ENCODE data around the gene ANGPTL8.

ANGPTL8 gene

DNA sequence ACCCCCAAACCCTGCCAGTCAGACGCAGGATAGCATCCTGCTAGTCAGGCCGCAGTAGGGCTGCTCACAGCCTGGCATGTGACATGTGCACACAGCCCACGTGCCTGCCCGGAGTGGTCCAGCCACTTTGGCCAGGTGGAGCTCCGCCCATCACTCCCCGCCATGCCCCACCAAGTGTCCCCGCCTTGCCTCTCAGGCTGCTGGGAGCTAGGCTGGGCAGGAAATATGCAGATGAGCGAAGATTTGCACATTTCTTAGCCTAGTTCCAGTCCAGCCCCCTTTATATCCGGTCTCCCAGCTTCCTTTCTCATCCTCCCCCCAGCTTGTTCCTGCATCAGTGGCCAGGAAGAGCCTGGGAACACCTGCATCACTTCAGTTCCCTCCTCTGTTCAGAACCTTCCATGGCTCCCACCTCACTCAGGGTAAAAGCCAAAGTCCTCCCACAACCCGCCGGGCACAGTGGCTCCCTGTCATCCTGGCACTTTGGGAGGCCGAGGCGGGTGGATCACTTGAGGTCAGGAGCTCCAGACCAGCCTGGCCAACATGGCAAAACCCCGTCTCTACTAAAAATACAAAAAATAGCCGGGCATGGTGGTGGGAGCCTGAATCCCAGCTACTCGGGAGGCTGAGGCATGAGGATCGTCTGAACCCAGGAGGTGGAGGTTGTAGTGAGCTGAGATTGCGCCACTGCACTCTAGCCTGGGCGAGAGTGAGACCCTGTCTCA lies 25.2 kb downstream of the ANGPTL8 start:
- no peak for DNase-seq

GRCh38 chr19:11265177-11265784 lies 25.9 kb downstream of the ANGPTL8 start:
- DNase-seq: no peak

- DNase-seq: no peak
Observed at GRCh38 chr19:11265785-11266236, 26.4 kb downstream of the ANGPTL8 start.

DNA sequence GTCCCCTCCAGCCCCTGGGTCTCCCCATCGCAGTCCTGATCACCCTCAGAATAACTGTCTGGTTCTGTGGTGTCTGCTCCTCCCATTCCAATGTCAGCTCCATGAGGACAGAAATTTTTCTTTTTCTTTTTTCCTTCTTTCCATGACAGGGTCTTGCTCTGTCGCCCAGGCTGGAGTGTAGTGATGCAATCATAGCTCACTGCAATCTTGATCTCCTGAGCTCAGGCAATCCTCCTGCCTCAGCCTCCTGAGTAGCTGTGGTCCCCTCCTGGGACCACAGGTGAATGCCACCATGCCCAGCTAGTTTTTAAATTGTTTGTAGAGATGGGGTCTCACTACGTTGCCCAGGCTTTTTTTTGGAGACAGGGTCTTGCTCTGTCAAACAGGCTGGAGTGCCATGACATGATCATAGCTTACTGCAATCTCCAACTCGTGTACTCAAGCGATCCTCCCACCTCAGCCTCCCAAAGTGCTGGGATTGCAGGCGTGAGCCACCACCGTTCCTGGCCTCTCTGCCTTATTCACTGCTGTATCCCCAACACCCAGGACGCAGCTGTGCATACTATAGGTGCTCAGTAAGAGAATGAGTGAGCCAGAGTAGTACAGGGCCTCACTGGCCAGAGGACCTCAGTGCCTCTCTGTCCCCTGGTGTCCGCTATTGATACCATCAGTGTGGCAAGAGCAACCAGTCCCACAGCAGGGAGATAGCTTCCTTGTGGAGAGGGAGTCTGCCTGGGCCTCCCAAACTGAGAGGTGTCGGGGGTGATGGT lies 28.1 kb downstream of the ANGPTL8 start:
- DNase-seq: no peak

- peak; percentile 43 for DNase-seq
Observed at GRCh38 chr19:11268783-11269267, 29.4 kb downstream of the ANGPTL8 start.

DNA sequence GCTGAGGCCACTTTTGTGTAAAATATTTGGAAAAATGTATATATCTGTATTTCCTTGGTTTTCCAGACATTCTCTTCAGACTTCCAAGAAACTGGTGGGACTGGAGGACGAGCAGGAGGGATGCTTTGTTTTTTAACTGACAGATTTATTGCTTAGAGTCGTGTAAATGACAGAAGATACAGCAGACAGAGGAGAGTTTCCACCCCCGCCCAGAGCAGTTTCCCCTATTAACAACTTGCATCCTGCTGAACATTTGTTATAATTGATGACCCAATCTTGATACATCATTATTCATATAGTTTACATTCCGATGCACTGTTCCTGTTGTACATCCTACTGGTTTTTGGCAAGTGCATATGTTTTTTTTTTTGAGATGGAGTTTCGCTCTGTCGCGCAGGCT lies 30.0 kb downstream of the ANGPTL8 start:
- peak; percentile 28 for DNase-seq

DNA sequence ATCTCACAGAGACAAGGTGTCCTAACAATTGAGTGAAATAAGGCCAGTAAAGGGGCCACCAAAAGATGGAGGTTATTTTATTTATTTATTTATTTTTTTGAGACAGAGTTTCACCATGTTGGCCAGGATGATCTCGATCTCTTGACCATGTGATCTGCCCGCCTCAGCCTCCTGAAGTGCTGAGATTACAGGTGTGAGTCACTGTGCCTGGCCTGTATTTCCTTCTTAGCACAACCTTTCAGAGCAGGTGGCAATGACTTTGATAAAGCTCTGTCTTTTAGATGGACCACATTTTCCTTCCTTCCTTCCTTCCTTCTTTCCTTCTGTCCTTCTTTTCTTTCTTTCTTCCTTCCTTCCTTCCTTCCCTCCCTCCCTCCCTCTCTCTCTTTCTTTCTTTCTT lies 33.9 kb downstream of the ANGPTL8 start:
- no peak for DNase-seq

GRCh38 chr19:11273989-11274388 lies 34.6 kb downstream of the ANGPTL8 start:
- no peak for DNase-seq

GRCh38 chr19:11274533-11275086 lies 35.2 kb downstream of the ANGPTL8 start:
- DNase-seq: no peak

GRCh38 chr19:11278670-11279069 lies 39.3 kb downstream of the ANGPTL8 start:
- no peak for DNase-seq

GRCh38 chr19:11279505-11280236 lies 40.3 kb downstream of the ANGPTL8 start:
- DNase-seq: no peak

GRCh38 chr19:11281356-11282049 lies 42.1 kb downstream of the ANGPTL8 start:
- no peak for DNase-seq

DNA sequence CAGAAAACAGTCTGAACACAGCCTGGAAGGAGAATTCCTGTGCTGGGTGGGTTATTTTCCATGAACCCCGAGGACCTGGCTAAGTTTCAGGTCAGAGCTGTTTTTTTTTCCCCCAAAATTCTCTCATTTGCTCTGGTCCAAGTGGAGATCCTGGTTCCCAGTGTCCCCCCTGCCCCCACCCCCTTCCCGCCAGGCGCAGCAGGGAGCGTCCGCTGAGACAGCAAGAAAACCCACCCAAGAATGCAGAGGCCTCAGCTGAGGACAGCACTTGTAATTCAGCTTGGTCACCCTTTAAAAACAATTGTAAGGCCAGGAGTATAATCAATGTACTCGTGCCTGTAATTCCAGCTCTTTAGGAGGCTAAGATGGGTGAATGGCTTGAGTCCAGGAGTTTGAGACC lies 45.1 kb downstream of the ANGPTL8 start:
- DNase-seq: no peak

DNA sequence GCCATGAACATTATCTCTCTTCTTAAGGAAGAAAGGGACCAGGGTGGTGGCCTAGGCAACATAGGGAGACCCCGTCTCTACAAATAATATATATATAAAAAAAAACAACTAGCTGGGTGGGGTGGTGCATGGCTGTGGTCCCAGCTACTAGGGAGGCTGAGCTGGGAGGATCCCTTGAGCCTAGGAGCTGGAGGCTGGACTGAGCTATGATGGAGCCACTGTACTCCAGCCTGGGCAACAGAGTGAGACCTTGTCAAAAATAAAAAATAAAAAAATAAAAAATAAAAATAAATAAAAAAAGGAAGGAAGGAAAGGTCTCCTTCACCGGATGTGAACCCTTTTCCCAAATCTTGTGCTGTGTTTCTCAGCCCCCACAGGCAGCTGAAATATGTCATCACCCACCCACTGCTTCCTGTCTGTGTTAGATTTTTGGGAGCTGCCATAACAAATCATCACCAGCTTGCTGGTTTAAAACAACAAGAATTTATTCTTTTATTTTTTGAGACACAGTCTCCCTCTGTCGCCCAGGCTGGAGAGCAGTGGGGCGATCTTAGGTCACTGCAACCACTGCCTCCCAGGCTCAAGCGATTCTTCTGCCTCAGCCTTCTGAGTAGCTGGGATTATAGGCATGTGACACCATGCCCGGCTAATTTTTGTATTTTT lies 47.0 kb downstream of the ANGPTL8 start:
- peak; percentile 48 for DNase-seq

DNA sequence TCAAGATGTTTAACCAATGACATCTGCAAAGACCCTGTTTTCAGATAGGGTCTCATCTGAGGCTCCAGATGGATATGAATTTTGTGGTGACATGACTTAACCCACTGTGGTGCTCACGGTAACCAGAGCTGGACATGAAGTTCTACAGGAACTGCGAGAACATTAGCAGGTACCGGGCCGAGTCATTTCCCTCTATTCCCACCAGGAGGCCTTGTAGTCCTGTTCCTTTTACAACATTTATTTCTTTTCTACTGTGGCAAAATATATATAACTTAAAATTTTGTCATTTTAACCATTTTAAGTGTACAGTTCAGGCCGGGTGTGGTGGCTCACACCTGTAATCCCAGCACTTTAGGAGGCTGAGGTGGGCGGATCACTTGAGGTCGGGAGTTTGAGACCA lies 48.9 kb downstream of the ANGPTL8 start:
- DNase-seq: no peak

DNA sequence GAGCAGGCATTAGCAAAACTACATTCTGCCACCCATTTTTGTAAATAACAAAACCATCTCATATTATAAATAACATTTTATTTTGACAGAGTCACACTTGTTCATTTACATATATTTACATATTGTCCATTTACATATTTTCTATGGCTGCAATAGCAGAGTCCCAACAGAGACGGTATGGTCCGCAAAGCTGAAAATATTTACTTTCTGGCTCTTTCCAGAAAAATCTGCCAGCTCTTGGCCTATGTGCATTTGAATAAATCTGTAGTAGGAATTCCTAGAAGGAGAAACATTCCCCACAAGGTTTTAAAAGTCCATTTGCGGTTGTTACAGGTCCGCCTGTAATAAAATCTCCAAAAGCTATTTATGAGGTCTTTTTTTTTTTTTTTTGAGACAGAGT lies 50.8 kb downstream of the ANGPTL8 start:
- DNase-seq: no peak

GRCh38 chr19:11291415-11291814 lies 52.0 kb downstream of the ANGPTL8 start:
- DNase-seq: no peak
